ENCODE measurements around the gene ZNRF4. TPM values are rescaled to one million over a fixed set of nuclear protein-coding genes. Genes with fewer than 3 reads are reported as not detected.

Gene ZNRF4
- total RNA-seq, 4 donors from 2014 or later = not detected

Other genes with a start within 250 kb of the ZNRF4 start
- 100 to 1,000 TPM; 123 to 200 (median 161) TPM for gene PTPRS, start 114.6 kb upstream of the ZNRF4 start, total RNA-seq
- gene TINCR, start 112.5 kb downstream of the ZNRF4 start, total RNA-seq = 100 to 1,000 TPM; 250 to 282 (median 259) TPM
- 10 to 100 TPM; 14.0 to 51.2 (median 28.7) TPM for gene SAFB2, start 167.4 kb downstream of the ZNRF4 start, total RNA-seq
- 100 to 1,000 TPM in 1 of 4 donors, 10 to 100 TPM in 3; 41.6 to 136 (median 80.4) TPM for gene SAFB, start 167.7 kb downstream of the ZNRF4 start, total RNA-seq
- 10 to 100 TPM; 43.6 to 65.5 (median 54.1) TPM for gene MICOS13, start 225.1 kb downstream of the ZNRF4 start, total RNA-seq
- 10 to 100 TPM; 20.1 to 38.1 (median 24.8) TPM for gene HSD11B1L, start 225.6 kb downstream of the ZNRF4 start, total RNA-seq
- gene RPL36, start 234.9 kb downstream of the ZNRF4 start, total RNA-seq = 1,000 to 10,000 TPM; 1,101 to 1,427 (median 1,254) TPM

All from lower leg skin (tissue), 4 donors.